ENCODE measurements around the gene LGMN.
"Not testable (repeated sequence)": the region's sequence is repeated elsewhere in the genome, so short reads cannot be mapped to it uniquely, and the experiment has no call there.

LGMN gene

DNA sequence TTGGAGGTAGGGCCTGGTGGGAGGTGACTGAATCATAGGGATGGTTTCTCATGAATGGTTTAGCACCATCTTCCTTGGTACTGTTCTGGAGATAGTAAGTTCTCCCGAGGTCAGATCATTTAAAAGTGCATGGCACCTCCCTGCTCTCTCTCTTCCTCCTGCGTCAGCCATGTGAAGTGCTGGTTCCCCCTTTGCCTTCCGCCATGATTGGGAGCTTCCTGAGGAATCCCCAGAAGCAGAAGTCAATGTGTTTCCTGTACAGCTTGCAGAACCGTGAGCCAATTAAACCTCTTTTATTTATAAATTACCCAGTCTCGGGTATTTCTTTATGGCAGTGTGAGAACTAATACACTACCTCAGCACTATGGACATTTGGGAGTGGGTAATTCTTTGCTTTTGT lies 4.8 kb upstream of the LGMN start:
- Mint-ChIP-seq H3K27ac (no peak overlapping the region), H3K4me1 (ENCODE audit: low read depth in 2 of 2) (peaks cover 20 to 30% of the 10 kb centered on the region in 2 donors), H3K27me3 (peaks cover 21 to 47% of the 10 kb centered on the region in 2 donors), H3K4me3 (no peak overlapping the region), H3K36me3 (ENCODE audit: insufficient read depth) (peaks cover 10% of the 10 kb centered on the region), H3K9me3 (no peaks in the 10 kb centered on the region)
- DNase-seq (no peak), ATAC-seq (replicated peaks) (no peak)

DNA sequence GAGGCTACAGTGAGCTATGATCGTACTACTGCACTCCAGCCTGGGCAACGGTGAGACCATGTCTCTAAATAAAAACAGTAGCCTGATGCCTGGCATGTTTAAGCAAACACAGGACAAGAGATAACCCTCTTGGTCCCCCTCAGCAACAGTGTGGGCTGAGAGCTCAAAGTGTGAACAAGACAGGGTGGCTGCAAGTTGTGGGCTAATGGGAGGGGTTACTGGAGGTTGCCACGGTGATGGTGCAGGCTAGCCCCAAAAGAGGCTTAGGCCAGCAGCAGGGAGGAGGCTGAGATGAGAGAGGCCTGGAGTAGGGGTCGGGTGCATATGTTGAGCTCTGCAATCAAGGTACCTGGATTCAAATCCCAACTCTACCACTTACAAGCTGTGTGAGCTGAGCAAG lies 3.4 kb upstream of the LGMN start:
- H3K4me3 Mint-ChIP-seq = no peak overlapping the region
- peaks cover 29 to 39% of the 10 kb centered on the region in 2 donors for H3K4me1 Mint-ChIP-seq (ENCODE audit: low read depth in 2 of 2)
- peaks cover 35 to 61% of the 10 kb centered on the region in 2 donors for H3K27me3 Mint-ChIP-seq
- H3K9me3 Mint-ChIP-seq = no peaks in the 10 kb centered on the region
- H3K36me3 Mint-ChIP-seq (ENCODE audit: insufficient read depth) = peaks cover 15% of the 10 kb centered on the region
- DNase-seq (no peak), ATAC-seq (replicated peaks) (no peak)
- H3K27ac Mint-ChIP-seq = no peak overlapping the region

DNA sequence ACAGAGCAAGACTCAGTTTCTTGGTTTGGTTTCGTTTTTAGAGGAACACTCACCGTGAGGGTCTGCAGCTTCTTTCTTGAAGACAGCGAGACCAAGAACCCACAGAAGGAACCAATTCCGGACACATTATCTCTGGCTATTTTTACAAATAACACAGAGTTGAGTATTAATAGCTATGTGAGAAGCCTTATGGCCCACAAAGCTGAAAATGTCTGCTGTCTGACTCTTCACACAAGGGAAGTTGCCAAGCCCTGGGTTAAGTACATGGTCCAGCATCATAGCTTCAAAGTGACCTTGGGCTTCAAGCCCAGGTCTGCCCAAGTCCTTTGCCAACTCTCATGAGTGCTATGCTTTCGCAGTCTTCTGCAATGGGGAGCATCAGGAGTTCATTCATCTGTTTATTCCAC lies 2.6 kb upstream of the LGMN start:
- peaks cover 41 to 64% of the 10 kb centered on the region in 2 donors for H3K27me3 Mint-ChIP-seq
- H3K27ac Mint-ChIP-seq = no peak overlapping the region
- DNase-seq (no peak), ATAC-seq (replicated peaks) (no peak)
- peaks cover 15% of the 10 kb centered on the region for H3K36me3 Mint-ChIP-seq (ENCODE audit: insufficient read depth)
- peaks cover 29 to 39% of the 10 kb centered on the region in 2 donors for H3K4me1 Mint-ChIP-seq (ENCODE audit: low read depth in 2 of 2)
- no peaks in the 10 kb centered on the region for H3K9me3 Mint-ChIP-seq
- peak overlapping the region; percentile 79 to 85 for H3K4me3 Mint-ChIP-seq

DNA sequence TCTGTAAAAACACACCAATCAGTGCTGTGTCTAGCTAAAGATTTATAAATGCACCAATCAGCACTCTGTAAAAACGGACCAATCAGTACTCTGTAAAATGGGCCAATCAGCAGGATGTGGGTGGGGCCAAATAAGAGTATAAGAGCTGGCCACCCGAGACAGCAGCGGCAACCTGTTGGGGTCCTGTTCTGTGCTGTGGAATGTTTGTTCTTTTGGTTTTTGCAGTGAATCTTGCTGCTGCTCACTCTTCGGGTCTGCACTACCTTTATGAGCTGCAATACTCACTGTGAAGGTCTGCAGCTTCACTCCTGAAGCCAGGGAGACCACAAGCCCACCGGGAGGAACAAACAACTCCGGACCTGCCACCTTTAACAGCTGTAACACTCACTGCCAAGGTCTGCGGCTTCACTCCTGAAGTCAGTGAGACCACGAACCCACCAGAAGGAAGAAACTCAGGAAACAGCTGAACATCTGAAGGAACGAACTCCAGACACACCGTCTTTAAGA lies 1.8 kb upstream of the LGMN start:
- Mint-ChIP-seq H3K4me1 (ENCODE audit: low read depth in 2 of 2) (peaks cover 29 to 39% of the 10 kb centered on the region in 2 donors), H3K27me3 (peaks cover 44 to 64% of the 10 kb centered on the region in 2 donors), H3K36me3 (ENCODE audit: insufficient read depth) (peaks cover 15% of the 10 kb centered on the region), H3K4me3 (peak overlapping the region; percentile 79 to 85)
- not testable (repeated sequence) for H3K27ac Mint-ChIP-seq, H3K9me3 Mint-ChIP-seq
- ATAC-seq (replicated peaks) = peak; percentile 9
- peak; percentile 27 to 29 (median 28) for DNase-seq

DNA sequence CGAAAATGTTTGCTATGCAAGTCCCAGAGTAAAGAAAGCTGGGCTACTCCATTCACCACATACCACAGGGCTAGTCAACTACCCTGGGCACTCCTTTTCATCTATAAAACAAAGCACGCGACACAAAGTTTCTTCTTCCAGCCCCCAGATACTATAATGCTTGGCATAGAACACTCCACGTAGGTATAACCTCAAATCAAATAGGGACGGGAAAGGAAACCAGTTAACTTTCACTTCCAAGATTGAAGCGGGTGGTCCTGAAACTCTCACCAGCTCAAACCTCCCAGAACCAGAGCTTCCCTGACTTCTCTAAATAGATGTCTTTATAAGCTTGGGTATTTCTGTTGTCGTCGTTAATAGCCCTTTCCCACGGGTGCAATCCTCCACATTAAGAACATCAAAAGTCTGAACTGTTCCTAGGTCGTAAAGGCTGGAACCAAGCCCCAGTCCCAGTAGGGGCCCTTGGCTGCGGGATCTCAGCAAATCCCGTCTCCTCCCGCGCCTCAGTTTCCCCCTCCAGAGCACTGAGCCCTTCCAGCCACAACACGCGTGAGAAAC lies 647 bp downstream of the LGMN start:
- peak overlapping the region; percentile 83 to 85 for H3K4me3 Mint-ChIP-seq
- ATAC-seq (replicated peaks) (no peak), DNase-seq (no peak)
- peaks cover 44 to 55% of the 10 kb centered on the region in 2 donors for H3K27me3 Mint-ChIP-seq
- peaks cover 29 to 39% of the 10 kb centered on the region in 2 donors for H3K4me1 Mint-ChIP-seq (ENCODE audit: low read depth in 2 of 2)
- no peaks in the 10 kb centered on the region for H3K9me3 Mint-ChIP-seq
- peaks cover 15% of the 10 kb centered on the region for H3K36me3 Mint-ChIP-seq (ENCODE audit: insufficient read depth)
- peak overlapping the region; percentile 35 to 69 for H3K27ac Mint-ChIP-seq

GRCh38 chr14:92744198-92744597 lies 4.2 kb downstream of the LGMN start:
- DNase-seq (no peak), ATAC-seq (replicated peaks) (no peak)
- Mint-ChIP-seq H3K27ac (no peak overlapping the region), H3K9me3 (no peaks in the 10 kb centered on the region), H3K4me3 (no peak overlapping the region), H3K4me1 (ENCODE audit: low read depth in 2 of 2) (peaks cover 17 to 18% of the 10 kb centered on the region in 2 donors), H3K36me3 (ENCODE audit: insufficient read depth) (peaks cover 11% of the 10 kb centered on the region), H3K27me3 (peaks cover 26 to 30% of the 10 kb centered on the region in 2 donors)

GRCh38 chr14:92740440-92740839 lies 8.0 kb downstream of the LGMN start:
- DNase-seq (no peak), ATAC-seq (replicated peaks) (no peak)
- Mint-ChIP-seq H3K27ac (no peak overlapping the region), H3K9me3 (no peaks in the 10 kb centered on the region), H3K4me1 (ENCODE audit: low read depth in 2 of 2) (peaks cover 0 to 5% of the 10 kb centered on the region in 2 donors), H3K27me3 (no peaks in the 10 kb centered on the region), H3K4me3 (no peak overlapping the region), H3K36me3 (ENCODE audit: insufficient read depth) (no peaks in the 10 kb centered on the region)

- Mint-ChIP-seq H3K36me3 (ENCODE audit: insufficient read depth) (no peaks in the 10 kb centered on the region), H3K27me3 (no peaks in the 10 kb centered on the region), H3K4me1 (ENCODE audit: low read depth in 2 of 2) (peaks cover 0 to 5% of the 10 kb centered on the region in 2 donors), H3K4me3 (no peak overlapping the region), H3K9me3 (no peaks in the 10 kb centered on the region), H3K27ac (no peak overlapping the region)
- DNase-seq (no peak), ATAC-seq (replicated peaks) (no peak)
Measured at GRCh38 chr14:92737619-92738188, 10.7 kb downstream of the LGMN start.

DNA sequence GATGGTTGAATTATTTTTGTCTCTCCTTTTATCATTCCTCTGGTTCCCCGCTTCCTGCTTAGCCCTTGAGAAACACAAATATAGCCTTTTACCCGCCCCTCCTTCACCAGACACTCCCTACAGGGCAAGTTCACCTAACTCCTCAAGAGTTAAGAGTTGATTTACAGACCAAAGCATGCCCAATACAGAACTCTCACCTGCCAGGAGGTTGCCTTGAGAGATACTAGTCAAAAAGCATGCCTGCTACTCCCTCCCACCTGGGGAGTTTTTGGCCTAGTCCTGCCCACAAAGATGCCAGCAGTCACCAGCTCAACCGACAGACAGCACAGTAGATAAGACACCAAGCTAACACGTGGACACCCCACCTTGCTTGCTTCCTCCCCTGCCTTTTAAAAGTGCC lies 11.2 kb downstream of the LGMN start:
- Mint-ChIP-seq H3K9me3 (no peaks in the 10 kb centered on the region), H3K4me1 (ENCODE audit: low read depth in 2 of 2) (peaks cover 0 to 5% of the 10 kb centered on the region in 2 donors), H3K4me3 (no peak overlapping the region), H3K27ac (no peak overlapping the region), H3K36me3 (ENCODE audit: insufficient read depth) (no peaks in the 10 kb centered on the region), H3K27me3 (no peaks in the 10 kb centered on the region)
- DNase-seq = no peak
- peak; percentile 42 for ATAC-seq (replicated peaks)

DNA sequence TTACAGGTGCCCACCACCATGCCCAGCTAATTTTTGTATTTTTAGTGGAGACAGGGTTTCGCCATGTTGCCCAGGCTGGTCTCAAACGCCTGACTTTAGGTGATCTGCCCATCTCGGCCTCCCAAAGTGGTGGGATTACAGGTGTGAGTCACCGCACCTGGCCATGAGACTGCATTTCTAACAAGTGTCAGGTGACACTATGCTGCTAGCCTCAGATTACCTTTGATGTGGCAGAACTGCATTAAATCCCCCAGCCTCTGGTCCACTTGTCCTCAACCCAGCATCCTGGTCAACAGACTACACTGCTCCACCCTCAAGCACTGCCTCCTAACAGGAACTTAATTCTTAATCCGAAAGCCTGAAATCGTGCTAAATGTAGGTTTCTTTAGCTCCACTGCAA lies 13.1 kb downstream of the LGMN start:
- H3K27ac Mint-ChIP-seq = no peak overlapping the region
- H3K27me3 Mint-ChIP-seq = no peaks in the 10 kb centered on the region
- ATAC-seq (replicated peaks) (no peak), DNase-seq (no peak)
- H3K36me3 Mint-ChIP-seq (ENCODE audit: insufficient read depth) = no peaks in the 10 kb centered on the region
- H3K9me3 Mint-ChIP-seq = no peaks in the 10 kb centered on the region
- no peak overlapping the region for H3K4me3 Mint-ChIP-seq
- H3K4me1 Mint-ChIP-seq (ENCODE audit: low read depth in 2 of 2) = peaks cover 0 to 5% of the 10 kb centered on the region in 2 donors

GRCh38 chr14:92734618-92735017 lies 13.8 kb downstream of the LGMN start:
- Mint-ChIP-seq H3K4me1 (ENCODE audit: low read depth in 2 of 2) (peaks cover 0 to 7% of the 10 kb centered on the region in 2 donors), H3K36me3 (ENCODE audit: insufficient read depth) (no peaks in the 10 kb centered on the region), H3K27ac (no peak overlapping the region), H3K4me3 (no peak overlapping the region), H3K27me3 (no peaks in the 10 kb centered on the region), H3K9me3 (no peaks in the 10 kb centered on the region)
- ATAC-seq (replicated peaks) (no peak), DNase-seq (no peak)

DNA sequence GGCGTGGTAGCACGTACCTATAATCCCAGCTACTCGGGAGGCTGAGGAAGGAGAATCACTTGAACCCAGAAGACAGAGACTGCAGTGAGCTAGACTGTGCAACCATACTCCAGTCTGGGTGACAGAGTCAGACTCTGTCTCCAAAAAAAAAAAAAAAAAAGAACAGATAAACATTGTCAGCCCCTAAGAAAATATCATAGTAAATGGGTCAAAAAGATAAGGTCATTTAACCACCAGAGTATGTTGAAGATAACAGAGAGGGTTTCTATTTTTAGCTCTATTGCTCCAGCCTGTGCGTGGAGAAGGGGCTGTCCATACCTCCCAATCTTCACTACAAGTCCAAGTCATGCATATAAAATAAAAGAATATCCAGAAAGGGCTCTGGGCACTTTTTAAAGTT lies 15.4 kb downstream of the LGMN start:
- Mint-ChIP-seq H3K4me1 (ENCODE audit: low read depth in 2 of 2) (peaks cover 0 to 7% of the 10 kb centered on the region in 2 donors), H3K27me3 (no peaks in the 10 kb centered on the region), H3K36me3 (ENCODE audit: insufficient read depth) (no peaks in the 10 kb centered on the region), H3K9me3 (no peaks in the 10 kb centered on the region), H3K4me3 (no peak overlapping the region), H3K27ac (no peak overlapping the region)
- ATAC-seq (replicated peaks) (no peak), DNase-seq (no peak)

GRCh38 chr14:92731622-92732115 lies 16.8 kb downstream of the LGMN start:
- no peaks in the 10 kb centered on the region for H3K36me3 Mint-ChIP-seq (ENCODE audit: insufficient read depth)
- H3K9me3 Mint-ChIP-seq = peaks cover 0 to 3% of the 10 kb centered on the region in 2 donors
- ATAC-seq (replicated peaks) (no peak), DNase-seq (no peak)
- H3K4me3 Mint-ChIP-seq = no peak overlapping the region
- no peak overlapping the region for H3K27ac Mint-ChIP-seq
- peaks cover 3 to 4% of the 10 kb centered on the region in 2 donors for H3K27me3 Mint-ChIP-seq
- H3K4me1 Mint-ChIP-seq (ENCODE audit: low read depth in 2 of 2) = peaks cover 1 to 5% of the 10 kb centered on the region in 2 donors
